Spinal cord (tissue), 10 donors: Measurements from ENCODE around the gene CREB5. TPM values are rescaled to one million over a fixed set of nuclear protein-coding genes. Genes with fewer than 3 reads are reported as not detected.

Experiments
- DNase-seq, 6 donors: peaks; one replicate each; pipeline versions ENCODE4 v3.0.0 to v3.0.0-alpha.2; 2013 to 2015; ENCODE audit warnings: low spot score in 6 of 6, low read depth in 4 of 6
- H3K27ac ChIP-seq: one replicate; pipeline ENCODE4 v1.5.1; 2013; ENCODE audit warnings: low read depth, low read length, control low read depth
- H3K27me3 ChIP-seq: one replicate; pipeline ENCODE4 v1.6.1; 2013; ENCODE audit warnings: low read length; ENCODE audit not compliant: control insufficient read depth, insufficient read depth
- H3K36me3 ChIP-seq: one replicate; pipeline ENCODE4 v1.6.1; 2013; ENCODE audit warnings: low read length; ENCODE audit not compliant: control insufficient read depth, insufficient read depth
- H3K4me1 ChIP-seq: one replicate; pipeline ENCODE4 v1.6.1; 2013; ENCODE audit warnings: low read length; ENCODE audit not compliant: control insufficient read depth, insufficient read depth
- H3K4me3 ChIP-seq: one replicate; pipeline ENCODE4 v1.5.1; 2013; ENCODE audit warnings: low read depth, low read length, control low read depth
- H3K9me3 ChIP-seq: one replicate; pipeline ENCODE4 v1.6.1; 2013; ENCODE audit warnings: low read length; ENCODE audit not compliant: control insufficient read depth, insufficient read depth
- WGBS: methylation state at CpG from one replicate; pipeline ENCODE4 v1.1.5; 2013; ENCODE audit warnings: missing lambda C conversion rate; ENCODE audit not compliant: insufficient coverage; 5-methylcytosine and 5-hydroxymethylcytosine counted together
- polyA plus RNA-seq, 2 donors: library from polyadenylated mRNA; unstranded; fragments of 120-200 nt; gene quantifications; one replicate each; pipeline ENCODE4 v1.2.1, GENCODE V29; 2013; ENCODE audit not compliant: insufficient read length in 2 of 2
- total RNA-seq, 2 donors: library from RNA; depleted of rRNA in 1 of 2; stranded (reverse); fragments of 120-200 nt in 1 of 2; fragments of >200 nt in 1 of 2; gene quantifications; one replicate each; pipeline versions ENCODE4 v1.2.3 to v1.2.4, GENCODE V29; 2013 to 2014
- donor health status: healthy.

CREB5 gene
- total and polyA plus RNA-seq, 4 donors: 15.3 to 34.3 (median 17.0) TPM

DNA sequence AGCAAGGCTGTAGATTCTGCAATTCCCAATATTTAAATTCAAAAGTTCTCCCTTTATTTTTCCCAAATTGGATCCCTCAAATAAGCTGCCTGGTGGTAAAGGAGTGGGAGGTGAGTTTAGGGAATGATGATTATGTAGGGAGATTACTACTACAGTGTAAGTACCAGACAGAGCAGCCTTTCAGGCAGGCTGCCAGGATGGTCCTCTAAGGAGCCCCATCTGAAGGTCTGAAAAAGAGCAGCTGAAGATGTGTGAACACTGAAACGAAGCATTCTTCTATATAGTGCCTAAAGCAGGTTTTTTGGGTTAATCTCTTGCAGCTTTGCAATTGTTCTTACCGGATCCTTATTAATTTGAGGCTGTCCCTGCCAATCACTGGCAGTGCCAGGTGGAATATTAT is 84.7 kb downstream of the CREB5 start:
- Histone ChIP-seq H3K36me3 (no peaks in the 10 kb centered on the region), H3K27me3 (no peaks in the 10 kb centered on the region), H3K4me1 (no peaks in the 10 kb centered on the region), H3K27ac (no peak overlapping the region), H3K4me3 (no peak overlapping the region), H3K9me3 (no peaks in the 10 kb centered on the region)
- WGBS: no CpG with 5 or more reads among the region's 2 CpGs
- peak in 3 of 6 donors; percentile 17 to 82 (median 37) for DNase-seq

DNA sequence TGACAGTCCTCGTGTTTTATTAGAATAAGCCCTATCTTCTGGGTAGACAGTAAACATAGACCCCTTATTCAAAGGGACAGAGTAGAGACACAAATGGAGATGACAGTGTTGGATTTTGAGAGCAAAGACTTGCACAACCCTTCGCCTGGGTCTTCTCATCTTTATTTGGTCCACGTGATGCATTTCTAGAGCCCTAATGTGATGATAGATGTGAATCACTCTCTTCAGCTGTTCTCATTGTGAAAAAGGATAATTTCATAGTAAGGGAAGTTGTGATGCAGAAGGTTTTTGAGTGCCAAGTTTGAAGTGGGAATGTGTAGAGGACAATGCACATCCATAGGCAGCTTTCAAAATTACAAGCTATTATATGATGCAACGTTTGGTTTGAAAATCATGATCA is 86.3 kb downstream of the CREB5 start:
- H3K36me3 ChIP-seq: no peaks in the 10 kb centered on the region

DNA sequence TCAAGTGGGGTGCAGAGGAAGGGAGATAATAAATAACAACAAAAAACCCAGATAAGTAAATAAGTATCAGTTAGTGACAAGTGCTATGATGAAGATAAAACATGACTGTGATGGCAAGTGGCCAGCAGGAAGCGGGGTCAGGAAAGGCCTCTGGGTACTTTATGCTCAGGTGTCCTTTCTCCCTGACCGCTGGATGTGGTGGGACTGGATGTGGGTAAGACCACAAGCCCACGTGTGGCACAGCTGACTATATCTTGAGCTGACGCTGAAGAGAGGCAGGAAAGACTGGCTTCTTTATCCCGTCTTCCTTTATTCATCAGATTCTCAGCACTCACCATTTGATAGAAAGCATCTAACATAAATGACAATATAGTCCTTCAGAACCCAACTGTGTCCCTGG is 87.8 kb downstream of the CREB5 start:
- Histone ChIP-seq H3K27ac (no peak overlapping the region), H3K4me1 (no peaks in the 10 kb centered on the region), H3K27me3 (no peaks in the 10 kb centered on the region), H3K4me3 (no peak overlapping the region), H3K9me3 (no peaks in the 10 kb centered on the region), H3K36me3 (no peaks in the 10 kb centered on the region)
- WGBS: 81% methylated on average over 3 of the region's 5 CpGs
- DNase-seq: no peak

More for the DNA sequence above, 86.3 kb downstream of the CREB5 start:
- Histone ChIP-seq H3K27me3 (no peaks in the 10 kb centered on the region), H3K9me3 (no peaks in the 10 kb centered on the region), H3K4me1 (no peaks in the 10 kb centered on the region), H3K4me3 (no peak overlapping the region), H3K27ac (no peak overlapping the region)
- DNase-seq: no peak
- WGBS: 96% methylated on average over 2 of the region's 4 CpGs

DNA sequence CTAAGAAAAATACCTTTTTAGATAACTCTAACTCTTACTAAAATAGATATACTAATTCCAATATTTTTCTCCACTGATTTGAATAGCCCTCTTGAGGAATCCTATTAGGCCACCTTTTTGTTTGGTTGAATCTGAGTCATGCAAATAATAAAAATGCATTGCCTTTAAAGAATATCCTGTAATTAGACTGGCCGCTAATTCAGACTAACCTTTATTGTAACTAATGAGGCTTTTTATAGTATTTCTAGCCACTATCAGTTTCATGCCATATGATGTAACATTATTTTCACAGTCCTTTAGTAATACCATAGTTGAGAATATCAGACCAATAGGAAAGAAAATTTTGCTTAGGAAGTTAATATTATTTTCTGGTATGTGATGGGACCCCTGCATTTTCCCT is 90.1 kb downstream of the CREB5 start:
- no CpG with 5 or more reads among the region's 1 CpG for WGBS
- H3K27ac ChIP-seq: no peak overlapping the region
- no peak overlapping the region for H3K4me3 ChIP-seq
- no peaks in the 10 kb centered on the region for H3K4me1 ChIP-seq
- no peaks in the 10 kb centered on the region for H3K27me3 ChIP-seq
- H3K9me3 ChIP-seq: no peaks in the 10 kb centered on the region
- no peaks in the 10 kb centered on the region for H3K36me3 ChIP-seq
- DNase-seq: no peak

DNA sequence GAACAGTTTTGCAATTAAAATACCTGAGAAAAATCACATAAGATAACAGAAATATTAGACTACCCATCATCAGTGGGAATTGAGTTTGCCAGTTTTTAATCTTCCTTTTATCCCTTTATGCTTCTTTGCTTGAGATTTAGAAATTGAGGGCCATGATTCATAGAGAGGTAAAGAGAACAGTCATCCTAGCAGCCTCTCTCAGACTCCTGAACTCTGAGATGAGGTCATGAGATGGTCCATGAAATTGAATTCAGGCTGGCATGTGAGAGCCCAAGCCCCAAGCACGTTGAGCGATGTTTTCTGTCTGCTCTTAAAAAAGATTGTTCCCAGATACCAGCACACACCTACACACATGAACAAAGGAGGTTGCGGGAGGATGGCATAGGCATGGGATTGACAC is 91.1 kb downstream of the CREB5 start:
- no peaks in the 10 kb centered on the region for H3K36me3 ChIP-seq
- H3K4me1 ChIP-seq: no peaks in the 10 kb centered on the region
- no peak overlapping the region for H3K4me3 ChIP-seq
- no peak overlapping the region for H3K27ac ChIP-seq
- no peaks in the 10 kb centered on the region for H3K9me3 ChIP-seq
- no peaks in the 10 kb centered on the region for H3K27me3 ChIP-seq
- no peak for DNase-seq
- 100% methylated on average over 1 of the region's 3 CpGs for WGBS

DNA sequence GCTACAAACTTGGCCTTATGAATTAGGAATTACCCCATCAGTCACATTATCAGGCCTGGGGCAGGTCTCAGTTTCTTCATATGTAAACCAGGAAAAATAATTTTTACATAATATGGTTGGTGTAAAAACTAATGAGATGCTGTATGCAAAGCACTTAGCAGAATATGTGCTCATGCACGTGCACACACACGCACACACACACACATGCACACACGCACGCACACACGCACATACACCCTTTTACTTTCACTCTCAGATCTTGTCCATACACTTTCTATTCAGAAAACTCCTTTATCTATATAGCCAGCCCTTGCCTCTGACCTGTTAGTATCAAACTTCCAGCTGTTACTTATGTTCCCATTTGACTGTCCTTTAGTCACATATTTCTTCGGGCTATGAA is 92.7 kb downstream of the CREB5 start:
- no peak for DNase-seq
- H3K4me3 ChIP-seq: no peak overlapping the region
- no peaks in the 10 kb centered on the region for H3K9me3 ChIP-seq
- peaks cover 3% of the 10 kb centered on the region for H3K4me1 ChIP-seq
- H3K27me3 ChIP-seq: no peaks in the 10 kb centered on the region
- WGBS: 89% methylated on average over 5 of the region's 6 CpGs
- no peak overlapping the region for H3K27ac ChIP-seq
- H3K36me3 ChIP-seq: no peaks in the 10 kb centered on the region

DNA sequence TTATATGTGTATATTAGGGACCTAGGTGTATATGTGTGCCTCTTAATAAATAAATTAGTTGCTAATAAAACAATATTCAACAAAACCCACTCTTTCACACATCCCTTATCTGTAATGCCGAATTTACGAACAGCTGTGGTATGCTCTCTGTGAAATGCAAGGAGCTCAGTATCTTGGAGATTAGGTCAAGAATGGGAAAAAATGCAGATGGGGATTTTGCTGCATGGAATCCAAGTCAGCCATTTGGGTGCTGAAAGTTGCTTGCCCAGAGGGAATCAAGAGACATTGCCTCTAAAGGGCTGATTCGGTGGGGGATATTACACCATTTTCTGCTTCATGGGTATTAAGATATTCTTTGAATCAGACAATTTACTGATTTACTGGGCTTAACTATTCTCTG is 93.5 kb downstream of the CREB5 start:
- Histone ChIP-seq H3K9me3 (no peaks in the 10 kb centered on the region), H3K27me3 (no peaks in the 10 kb centered on the region), H3K36me3 (no peaks in the 10 kb centered on the region), H3K27ac (no peak overlapping the region), H3K4me1 (peaks cover 3% of the 10 kb centered on the region), H3K4me3 (no peak overlapping the region)
- 33% methylated on average over 1 of the region's 3 CpGs for WGBS
- DNase-seq: no peak

DNA sequence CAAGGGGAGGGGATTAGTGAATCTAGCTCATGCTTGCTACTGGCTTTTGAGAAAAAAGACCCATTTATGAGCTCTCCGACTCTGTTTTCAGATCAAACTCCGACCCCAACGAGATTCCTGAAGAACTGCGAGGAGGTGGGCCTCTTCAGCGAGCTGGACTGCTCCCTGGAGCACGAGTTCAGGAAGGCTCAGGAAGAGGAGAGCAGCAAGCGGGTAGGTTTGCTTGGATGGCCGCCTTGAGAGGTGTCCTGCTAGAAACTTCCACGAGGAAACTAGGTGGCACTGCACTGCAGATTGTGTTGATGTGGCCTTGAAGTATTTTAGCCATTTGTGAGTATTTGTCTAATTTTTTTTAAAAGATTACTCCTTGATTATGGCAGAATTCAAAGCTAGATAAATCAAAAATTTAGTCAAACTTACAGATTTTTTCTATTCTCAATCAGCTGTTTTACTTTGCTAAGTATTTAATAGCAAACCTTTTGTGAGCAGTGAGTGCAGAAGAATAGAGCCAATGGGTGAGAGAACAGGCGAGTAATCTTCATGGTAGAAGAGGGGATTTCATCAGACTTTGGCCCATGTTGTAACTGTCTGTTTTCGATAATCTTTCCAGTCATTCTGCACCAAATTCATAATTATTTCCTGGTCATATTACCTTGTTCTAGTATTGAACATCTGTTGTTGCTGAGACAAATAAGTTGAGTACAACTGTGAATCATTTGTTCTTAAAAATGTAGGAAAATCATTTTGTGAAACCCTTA is 95.4 kb downstream of the CREB5 start:
- Histone ChIP-seq H3K36me3 (no peaks in the 10 kb centered on the region), H3K27ac (no peak overlapping the region), H3K27me3 (no peaks in the 10 kb centered on the region), H3K4me3 (no peak overlapping the region), H3K4me1 (peaks cover 3% of the 10 kb centered on the region), H3K9me3 (no peaks in the 10 kb centered on the region)
- no peak for DNase-seq
- 92% methylated on average over 8 of the region's 11 CpGs for WGBS

DNA sequence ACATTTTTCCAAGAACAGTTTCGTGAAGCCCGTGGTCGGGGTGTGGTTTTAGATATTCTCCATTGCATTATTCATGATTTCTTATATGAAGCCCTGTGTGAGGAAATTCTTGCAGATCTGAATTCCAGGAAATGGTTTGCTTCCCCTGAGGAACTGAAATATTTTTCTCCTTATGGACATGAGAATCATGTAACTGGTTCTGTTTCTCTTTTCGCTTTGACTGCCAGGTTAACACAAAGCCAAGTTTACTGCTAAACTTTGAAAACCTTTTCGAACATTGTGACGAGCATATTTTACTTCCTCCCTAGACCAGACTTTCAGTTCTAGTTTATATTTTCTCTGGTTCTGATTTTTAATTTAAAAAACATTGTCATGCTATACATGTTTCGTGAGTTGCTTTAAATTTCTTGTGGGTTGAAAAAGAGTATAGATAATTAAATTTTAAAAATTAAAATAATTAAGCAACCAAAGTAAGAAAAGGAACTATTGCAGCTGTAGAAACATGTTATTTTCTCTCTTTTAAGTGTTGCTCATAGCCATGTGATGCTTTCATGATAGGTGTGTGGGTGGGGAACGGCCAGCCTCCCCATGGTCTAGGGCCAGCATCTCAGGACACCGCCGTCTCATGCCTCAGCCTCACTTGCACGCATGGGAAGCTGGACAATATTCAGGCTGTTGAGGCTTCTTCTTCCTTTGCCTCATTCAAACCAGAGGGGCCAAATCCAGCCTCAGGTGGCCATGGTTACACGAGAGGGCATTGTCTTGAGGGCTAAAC is 97.1 kb downstream of the CREB5 start:
- no peak for DNase-seq
- H3K27ac ChIP-seq: no peak overlapping the region

DNA sequence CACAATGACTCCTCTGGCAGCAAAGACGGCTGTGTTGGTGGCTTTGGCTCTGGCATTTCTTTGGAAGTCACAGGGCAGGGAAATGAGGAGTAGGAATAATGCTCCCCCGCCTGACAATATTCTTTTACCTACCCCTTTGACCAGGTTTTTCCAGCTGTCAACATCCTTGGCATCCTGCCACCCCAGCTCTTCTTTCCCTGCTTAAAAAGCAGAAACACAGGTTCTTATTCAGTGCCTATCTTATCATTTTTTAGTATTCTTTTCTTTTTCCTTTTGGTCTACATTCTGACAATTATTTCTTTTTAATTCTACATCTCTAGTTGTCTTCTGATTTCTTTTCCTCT is 97.7 kb downstream of the CREB5 start:
- WGBS: 48% methylated on average over 2 of the region's 2 CpGs
- H3K27me3 ChIP-seq: no peaks in the 10 kb centered on the region
- no peak for DNase-seq
- H3K4me1 ChIP-seq: peaks cover 3% of the 10 kb centered on the region
- H3K36me3 ChIP-seq: no peaks in the 10 kb centered on the region
- no peak overlapping the region for H3K27ac ChIP-seq
- no peaks in the 10 kb centered on the region for H3K9me3 ChIP-seq
- no peak overlapping the region for H3K4me3 ChIP-seq

More for the DNA sequence above, 97.1 kb downstream of the CREB5 start:
- Histone ChIP-seq H3K27me3 (no peaks in the 10 kb centered on the region), H3K4me3 (no peak overlapping the region), H3K4me1 (peaks cover 3% of the 10 kb centered on the region), H3K36me3 (no peaks in the 10 kb centered on the region), H3K9me3 (no peaks in the 10 kb centered on the region)
- WGBS: 80% methylated on average over 4 of the region's 12 CpGs
